ENCODE data around the gene PSMD14. TPM values are rescaled to one million over a fixed set of nuclear protein-coding genes. Genes with fewer than 3 reads are reported as not detected.
A peak's percentile ranks its signal among the peaks of the same experiment; 100 is the strongest.
"Not testable (repeated sequence)": the region's sequence is repeated elsewhere in the genome, so short reads cannot be mapped to it uniquely, and the experiment has no call there.

Gene PSMD14
- total RNA-seq, 2 experiments from 2014 or later: 68.3 to 72.2 TPM

DNA sequence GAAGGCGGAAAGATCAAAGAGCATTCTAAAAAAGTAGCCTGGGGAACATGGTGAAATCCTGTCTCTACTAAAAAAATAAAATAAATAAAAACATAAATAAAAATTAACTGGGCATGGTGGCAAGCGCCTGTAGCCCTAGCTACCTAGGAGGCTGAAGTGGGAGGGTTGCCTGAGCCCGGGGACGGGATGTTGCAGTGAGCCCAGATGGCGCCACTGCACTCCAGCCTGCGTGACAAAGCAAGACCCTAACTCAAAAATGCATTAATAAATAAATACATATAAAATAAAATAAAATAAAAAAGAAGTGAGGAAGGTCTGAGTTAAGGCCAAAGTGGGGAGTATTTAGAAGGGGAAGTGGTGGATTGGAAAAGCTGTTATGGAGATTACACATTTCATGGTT is 1.3 kb upstream of the PSMD14 start:
- H3K4me3 Mint-ChIP-seq: peak overlapping the region; percentile 85
- ATAC-seq: no peak
- ChIA-PET POLR2A (interaction anchor here (1.3 to 2.0 kb wide), 2 partner anchors 15 to 146 kb away, joined by 3 to 9 read pairs; partner anchors contain the start of gene TANK), CTCF (interaction anchor here (1.6 kb wide), 1 partner anchor 33 kb away, joined by 6 read pairs; no protein-coding TSS in a partner anchor)
- peaks cover 8% of the 10 kb centered on the region for H3K27me3 Mint-ChIP-seq (ENCODE audit: low read depth)
- DNase-seq: no peak
- H3K27ac Mint-ChIP-seq: no peak overlapping the region
- H3K9me3 Mint-ChIP-seq (ENCODE audit: insufficient read depth): peaks cover 9% of the 10 kb centered on the region
- H3K4me1 Mint-ChIP-seq (ENCODE audit: low read depth): peaks cover 29% of the 10 kb centered on the region
- H3K36me3 Mint-ChIP-seq (ENCODE audit: low read depth): peaks cover 18% of the 10 kb centered on the region

DNA sequence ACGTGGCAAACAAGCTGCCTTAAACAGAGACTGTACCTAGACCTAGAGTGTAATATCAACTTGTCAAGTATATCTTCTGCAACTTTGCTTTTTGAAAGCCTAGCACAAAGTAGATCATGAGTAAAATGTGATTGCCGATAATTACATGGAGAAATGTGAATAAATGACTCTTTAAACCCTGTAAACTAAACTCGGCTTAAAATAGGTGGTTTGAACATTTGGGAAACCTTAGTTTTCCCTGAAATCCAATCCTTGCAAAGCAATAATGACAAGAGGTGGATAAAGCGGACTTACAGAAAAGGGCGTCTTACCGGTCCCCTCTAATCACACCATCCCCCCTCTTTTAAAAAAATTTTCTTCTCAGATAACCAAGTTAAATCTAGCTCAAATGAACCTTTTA is 549 bp upstream of the PSMD14 start:
- Mint-ChIP-seq H3K9me3 (ENCODE audit: insufficient read depth) (peaks cover 9% of the 10 kb centered on the region), H3K27me3 (ENCODE audit: low read depth) (peaks cover 5% of the 10 kb centered on the region), H3K4me3 (peak overlapping the region; percentile 85), H3K27ac (peak overlapping the region; percentile 95), H3K4me1 (ENCODE audit: low read depth) (peaks cover 32% of the 10 kb centered on the region), H3K36me3 (ENCODE audit: low read depth) (peaks cover 21% of the 10 kb centered on the region)
- DNase-seq (no peak), ATAC-seq (no peak)
- CTCF ChIA-PET: interaction anchor here (0.6 to 1.6 kb wide), 7 partner anchors 9 to 244 kb away, joined by 3 to 6 read pairs (median 3); no protein-coding TSS in a partner anchor
- POLR2A ChIA-PET: interaction anchor here (0.6 to 2.0 kb wide), 21 partner anchors 9 to 985 kb away, joined by 3 to 9 read pairs (median 3); partner anchors contain the start of gene DPP4

DNA sequence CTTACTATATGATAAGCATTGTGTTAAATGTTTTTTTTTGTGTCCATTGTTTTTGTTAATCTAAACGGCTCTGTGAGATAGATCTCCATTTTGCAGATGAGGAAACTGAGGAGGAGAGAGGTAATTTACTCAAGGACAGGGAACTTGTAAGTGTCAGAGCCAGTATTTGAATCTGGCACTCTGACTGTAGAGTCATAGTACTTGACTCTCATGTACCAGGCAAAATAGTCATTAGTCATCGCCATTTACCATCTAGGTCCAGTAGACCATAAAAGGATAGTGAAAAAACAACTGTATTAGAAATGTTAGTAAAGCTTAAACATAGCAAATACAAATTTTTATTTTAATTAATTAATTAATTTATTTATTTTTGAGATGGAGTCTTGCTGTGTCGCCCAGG is 4.8 kb downstream of the PSMD14 start:
- peaks cover 36% of the 10 kb centered on the region for H3K4me1 Mint-ChIP-seq (ENCODE audit: low read depth)
- H3K9me3 Mint-ChIP-seq (ENCODE audit: insufficient read depth): no peaks in the 10 kb centered on the region
- DNase-seq (no peak), ATAC-seq (no peak)
- H3K36me3 Mint-ChIP-seq (ENCODE audit: low read depth): peaks cover 36% of the 10 kb centered on the region
- ChIA-PET CTCF (no interaction called here), POLR2A (interaction anchor here (0.6 kb wide), 1 partner anchor 761 kb away, joined by 3 read pairs; the partner anchor contains the start of gene DPP4)
- no peak overlapping the region for H3K4me3 Mint-ChIP-seq
- H3K27me3 Mint-ChIP-seq (ENCODE audit: low read depth): no peaks in the 10 kb centered on the region
- H3K27ac Mint-ChIP-seq: no peak overlapping the region

DNA sequence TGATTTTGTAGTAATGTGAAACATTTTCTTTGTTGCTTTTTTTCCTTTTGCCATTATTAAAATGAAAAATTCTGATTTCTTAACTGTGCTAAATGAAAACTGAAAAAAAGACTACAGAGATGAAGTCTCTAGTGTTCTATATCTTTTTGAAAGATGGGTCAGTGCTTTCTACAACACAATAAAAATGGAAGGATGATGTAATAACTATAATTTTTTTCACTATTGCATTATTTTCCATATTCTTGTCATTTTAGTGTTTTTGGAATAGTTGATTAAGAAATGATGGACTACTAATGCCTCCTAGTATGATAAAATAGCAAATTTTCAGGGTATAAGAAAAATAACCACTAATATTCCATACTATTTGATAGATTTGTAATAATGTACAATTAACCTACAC is 7.2 kb downstream of the PSMD14 start:
- DNase-seq (no peak), ATAC-seq (no peak)
- Mint-ChIP-seq H3K27me3 (ENCODE audit: low read depth) (no peaks in the 10 kb centered on the region), H3K4me1 (ENCODE audit: low read depth) (peaks cover 25% of the 10 kb centered on the region), H3K27ac (no peak overlapping the region), H3K36me3 (ENCODE audit: low read depth) (peaks cover 41% of the 10 kb centered on the region), H3K4me3 (no peak overlapping the region), H3K9me3 (ENCODE audit: insufficient read depth) (no peaks in the 10 kb centered on the region)
- ChIA-PET CTCF (no interaction called here), POLR2A (no interaction called here)

DNA sequence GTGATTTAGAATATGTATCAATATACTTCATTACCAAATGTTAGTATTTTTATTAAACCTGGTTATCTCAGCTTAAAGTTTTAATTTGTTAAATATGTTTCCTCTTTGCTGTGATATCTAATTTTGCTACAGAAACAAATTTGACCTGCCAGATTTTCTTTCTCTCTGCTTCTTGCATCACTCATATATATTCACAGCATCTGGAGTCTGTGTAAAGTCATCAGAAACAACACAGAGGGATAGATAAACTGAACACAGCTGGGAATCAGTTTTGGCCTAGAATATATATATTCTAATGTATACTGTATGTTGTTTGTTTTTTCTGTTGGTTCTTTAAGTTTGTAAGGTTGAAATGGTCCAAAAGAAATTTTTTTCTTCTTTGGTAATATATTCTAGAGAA is 8.5 kb downstream of the PSMD14 start:
- no peak for ATAC-seq
- H3K9me3 Mint-ChIP-seq (ENCODE audit: insufficient read depth): no peaks in the 10 kb centered on the region
- ChIA-PET CTCF (interaction anchor here (0.8 kb wide), 1 partner anchor 9 kb away, joined by 3 read pairs; the partner anchor contains the start of gene PSMD14), POLR2A (interaction anchor here (1.2 kb wide), 1 partner anchor 9 kb away, joined by 7 read pairs; the partner anchor contains the start of gene PSMD14)
- H3K27ac Mint-ChIP-seq: no peak overlapping the region
- no peaks in the 10 kb centered on the region for H3K27me3 Mint-ChIP-seq (ENCODE audit: low read depth)
- DNase-seq: no peak
- H3K4me3 Mint-ChIP-seq: no peak overlapping the region
- H3K36me3 Mint-ChIP-seq (ENCODE audit: low read depth): peaks cover 44% of the 10 kb centered on the region
- peaks cover 19% of the 10 kb centered on the region for H3K4me1 Mint-ChIP-seq (ENCODE audit: low read depth)

DNA sequence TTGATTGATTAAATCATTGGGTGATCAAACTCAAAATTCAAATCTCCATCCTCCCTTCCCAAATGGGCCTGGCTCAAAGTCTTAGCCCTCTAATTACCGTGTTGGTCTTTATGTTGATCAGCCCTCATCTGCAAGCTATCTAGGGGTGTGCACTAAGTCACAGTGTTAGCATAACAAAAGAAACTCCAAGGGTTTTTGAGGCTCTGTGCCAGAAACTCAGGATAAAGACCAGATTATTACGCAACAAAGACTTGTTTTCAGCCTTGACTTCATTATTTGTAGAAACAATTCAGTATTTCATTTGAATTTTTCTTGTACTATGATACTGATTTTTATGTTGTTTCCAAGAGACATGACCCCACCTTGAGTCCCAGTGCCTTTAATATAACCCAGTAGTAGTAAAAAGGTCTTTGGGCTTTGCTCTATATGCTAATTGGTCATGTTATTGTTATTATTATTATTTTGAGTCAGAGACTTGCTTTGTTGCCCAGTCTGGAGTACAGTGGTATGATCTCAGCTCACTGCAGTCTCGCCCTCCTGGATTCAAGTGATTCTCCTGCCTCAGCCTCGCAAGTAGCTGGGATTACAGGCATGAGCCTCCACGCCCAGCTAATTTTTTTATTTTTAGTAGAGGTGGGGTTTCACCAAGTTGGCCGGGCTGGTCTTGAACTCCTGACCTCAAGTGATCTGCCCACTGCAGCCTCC is 13.9 kb downstream of the PSMD14 start:
- CTCF ChIA-PET: interaction anchor here (1.1 kb wide), 1 partner anchor 37 kb away, joined by 3 read pairs; no protein-coding TSS in a partner anchor
- Mint-ChIP-seq H3K9me3 (ENCODE audit: insufficient read depth) (no peaks in the 10 kb centered on the region), H3K36me3 (ENCODE audit: low read depth) (peaks cover 56% of the 10 kb centered on the region), H3K4me3 (no peak overlapping the region), H3K27me3 (ENCODE audit: low read depth) (no peaks in the 10 kb centered on the region), H3K27ac (no peak overlapping the region), H3K4me1 (ENCODE audit: low read depth) (peaks cover 2% of the 10 kb centered on the region)
- DNase-seq (no peak), ATAC-seq (no peak)
- POLR2A ChIA-PET: interaction anchor here (1.5 kb wide), 1 partner anchor 15 kb away, joined by 9 read pairs; the partner anchor contains the start of gene PSMD14

DNA sequence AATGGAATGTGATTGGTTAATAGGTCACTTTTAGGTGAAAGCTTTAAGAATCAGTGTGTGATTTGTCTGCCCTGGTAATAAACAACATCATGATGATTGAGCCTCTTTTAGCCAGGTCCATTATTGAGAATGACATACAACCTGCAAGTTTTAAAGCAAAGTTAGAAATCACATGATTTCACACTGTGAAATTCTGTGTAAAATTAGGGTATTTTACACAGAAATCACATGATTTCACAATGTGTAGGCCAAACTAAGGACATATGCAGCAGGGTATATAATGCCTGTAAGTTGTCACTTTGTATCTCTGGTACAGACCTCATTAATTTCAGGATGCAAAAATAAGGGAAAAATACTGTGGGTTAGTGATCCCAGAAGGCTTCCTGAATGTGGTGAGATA is 16.7 kb downstream of the PSMD14 start:
- no peak for ATAC-seq
- Mint-ChIP-seq H3K4me1 (ENCODE audit: low read depth) (peaks cover 2% of the 10 kb centered on the region), H3K9me3 (ENCODE audit: insufficient read depth) (no peaks in the 10 kb centered on the region), H3K27ac (no peak overlapping the region), H3K4me3 (no peak overlapping the region), H3K27me3 (ENCODE audit: low read depth) (no peaks in the 10 kb centered on the region), H3K36me3 (ENCODE audit: low read depth) (peaks cover 51% of the 10 kb centered on the region)
- CTCF ChIA-PET: no interaction called here
- POLR2A ChIA-PET: no interaction called here
- no peak for DNase-seq

DNA sequence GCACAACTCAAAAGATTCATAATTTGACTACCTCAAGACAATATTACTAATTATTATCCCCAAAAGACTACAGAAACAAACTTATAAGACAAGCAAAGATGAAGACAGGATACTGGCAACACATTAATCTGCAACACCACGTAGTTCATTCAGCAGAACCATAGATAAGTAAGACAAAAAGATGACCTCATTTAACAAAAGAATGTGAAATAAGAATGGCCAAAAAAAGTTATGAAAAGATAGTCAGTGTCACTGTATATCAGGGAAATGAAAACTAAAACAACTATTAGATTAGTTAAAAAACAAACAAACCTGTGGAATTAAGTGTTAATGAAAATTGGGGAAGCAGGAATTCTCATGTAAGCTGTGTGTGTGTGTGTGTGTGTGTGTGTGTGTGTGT is 19.4 kb downstream of the PSMD14 start:
- H3K36me3 Mint-ChIP-seq (ENCODE audit: low read depth): peaks cover 41% of the 10 kb centered on the region
- DNase-seq (no peak), ATAC-seq (no peak)
- ChIA-PET POLR2A (interaction anchor here (0.5 to 1.2 kb wide), 2 partner anchors 19 to 746 kb away, joined by 3 to 5 read pairs; partner anchors contain the start of genes DPP4 and PSMD14), CTCF (no interaction called here)
- H3K27ac Mint-ChIP-seq: no peak overlapping the region
- no peaks in the 10 kb centered on the region for H3K9me3 Mint-ChIP-seq (ENCODE audit: insufficient read depth)
- no peaks in the 10 kb centered on the region for H3K27me3 Mint-ChIP-seq (ENCODE audit: low read depth)
- peaks cover 2% of the 10 kb centered on the region for H3K4me1 Mint-ChIP-seq (ENCODE audit: low read depth)
- H3K4me3 Mint-ChIP-seq: no peak overlapping the region

DNA sequence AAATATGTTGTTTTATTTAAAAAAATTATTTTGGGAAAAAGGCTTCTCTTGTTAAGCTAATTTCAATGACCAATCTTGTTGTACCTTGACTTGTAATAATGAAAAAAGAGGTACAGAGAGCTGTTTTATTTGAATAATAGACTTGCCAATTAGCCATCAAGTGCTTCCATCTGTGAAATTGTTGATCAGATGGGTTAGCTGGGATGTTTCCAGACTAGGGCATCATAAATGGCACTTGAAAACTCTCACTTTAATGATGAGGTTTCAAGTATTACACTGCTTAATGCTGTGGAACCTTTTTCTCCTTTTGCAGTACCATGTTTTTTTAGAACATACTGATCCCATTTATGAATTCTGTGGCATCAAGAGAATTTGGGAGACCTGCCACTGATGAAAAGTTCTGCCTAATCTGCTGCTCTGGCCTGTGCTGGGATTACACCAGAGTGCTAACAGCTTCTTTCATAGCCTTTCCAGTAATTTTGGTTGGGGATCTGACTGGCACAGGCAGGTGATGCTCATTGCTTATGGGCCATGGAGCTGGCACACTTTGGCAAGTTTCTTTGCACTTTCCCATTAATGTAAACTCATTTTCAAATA is 24.2 kb downstream of the PSMD14 start:
- ATAC-seq (no peak), DNase-seq (no peak)
- H3K4me1 Mint-ChIP-seq (ENCODE audit: low read depth): peaks cover 2% of the 10 kb centered on the region
- no peaks in the 10 kb centered on the region for H3K27me3 Mint-ChIP-seq (ENCODE audit: low read depth)
- H3K4me3 Mint-ChIP-seq: no peak overlapping the region
- POLR2A ChIA-PET: interaction anchor here (1.0 kb wide), 1 partner anchor 24 kb away, joined by 3 read pairs; the partner anchor contains the start of gene PSMD14
- H3K36me3 Mint-ChIP-seq (ENCODE audit: low read depth): peaks cover 17% of the 10 kb centered on the region
- no peak overlapping the region for H3K27ac Mint-ChIP-seq
- H3K9me3 Mint-ChIP-seq (ENCODE audit: insufficient read depth): no peaks in the 10 kb centered on the region
- CTCF ChIA-PET: no interaction called here

DNA sequence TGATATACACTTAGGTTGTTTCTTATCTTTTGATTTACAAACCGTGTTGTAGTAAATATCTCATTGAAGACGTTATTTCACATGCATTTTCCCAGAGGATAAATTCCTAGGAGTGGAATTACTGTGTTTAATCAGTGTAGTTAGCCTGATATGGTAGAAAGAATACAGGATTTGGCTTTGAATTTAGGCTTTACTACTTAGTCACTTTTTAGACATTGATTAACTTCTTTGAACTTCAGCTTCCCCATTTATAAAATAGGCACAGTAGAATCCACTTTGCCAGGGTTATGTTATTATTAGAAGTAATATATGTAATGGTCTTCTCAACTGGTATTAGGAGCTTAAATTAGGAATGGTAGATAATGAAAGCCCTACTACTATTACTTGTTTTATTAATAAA is 27.4 kb downstream of the PSMD14 start:
- no peaks in the 10 kb centered on the region for H3K27me3 Mint-ChIP-seq (ENCODE audit: low read depth)
- peaks cover 25% of the 10 kb centered on the region for H3K36me3 Mint-ChIP-seq (ENCODE audit: low read depth)
- no peak for DNase-seq
- ChIA-PET POLR2A (no interaction called here), CTCF (no interaction called here)
- no peak for ATAC-seq
- no peaks in the 10 kb centered on the region for H3K4me1 Mint-ChIP-seq (ENCODE audit: low read depth)
- H3K9me3 Mint-ChIP-seq (ENCODE audit: insufficient read depth): no peaks in the 10 kb centered on the region
- H3K27ac Mint-ChIP-seq: no peak overlapping the region
- H3K4me3 Mint-ChIP-seq: no peak overlapping the region

DNA sequence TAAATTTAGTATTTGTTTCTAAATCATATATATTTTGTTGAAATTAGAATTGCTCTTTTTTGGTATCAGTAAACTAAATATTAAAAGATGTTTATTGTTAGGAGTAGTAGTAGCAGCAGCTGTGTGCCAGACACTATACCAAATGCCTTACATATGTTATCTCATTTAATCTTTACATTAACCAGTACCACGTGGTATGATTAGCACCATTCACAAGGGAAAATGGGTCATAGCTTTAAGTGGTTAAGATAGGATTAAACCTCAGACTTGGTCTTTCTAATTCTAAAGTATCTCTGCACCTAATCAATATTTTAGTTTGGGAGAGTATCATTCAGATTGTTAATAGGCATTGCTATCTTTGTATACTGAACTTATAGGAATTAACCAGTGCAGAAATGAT is 29.0 kb downstream of the PSMD14 start:
- ATAC-seq (no peak), DNase-seq (no peak)
- H3K27me3 Mint-ChIP-seq (ENCODE audit: low read depth): no peaks in the 10 kb centered on the region
- no peaks in the 10 kb centered on the region for H3K4me1 Mint-ChIP-seq (ENCODE audit: low read depth)
- ChIA-PET POLR2A (no interaction called here), CTCF (no interaction called here)
- H3K27ac Mint-ChIP-seq: no peak overlapping the region
- H3K36me3 Mint-ChIP-seq (ENCODE audit: low read depth): peaks cover 31% of the 10 kb centered on the region
- no peaks in the 10 kb centered on the region for H3K9me3 Mint-ChIP-seq (ENCODE audit: insufficient read depth)
- no peak overlapping the region for H3K4me3 Mint-ChIP-seq

DNA sequence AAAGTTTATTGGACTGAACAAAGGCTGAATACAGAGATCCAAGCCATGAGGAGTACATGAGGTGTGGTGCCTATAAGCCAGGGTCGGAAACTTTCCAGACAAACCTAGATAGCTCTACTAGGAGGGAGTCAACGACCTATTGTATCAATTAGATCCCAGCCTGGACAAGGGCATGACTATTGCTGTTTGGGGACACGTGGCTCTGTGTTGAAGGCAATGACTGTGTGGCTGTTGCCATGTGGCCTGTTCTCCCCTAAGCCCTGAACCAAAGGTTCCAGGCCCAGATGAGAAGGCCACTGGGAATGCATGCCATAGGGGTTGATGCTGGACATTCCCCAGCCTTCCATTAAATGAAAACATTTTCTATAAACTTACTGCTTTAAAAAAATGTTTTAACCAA is 31.3 kb downstream of the PSMD14 start:
- POLR2A ChIA-PET; CTCF ChIA-PET; H3K4me3 Mint-ChIP-seq; H3K27ac Mint-ChIP-seq; ATAC-seq; H3K4me1 Mint-ChIP-seq (ENCODE audit: low read depth); H3K27me3 Mint-ChIP-seq (ENCODE audit: low read depth); H3K9me3 Mint-ChIP-seq (ENCODE audit: insufficient read depth); DNase-seq: not testable (repeated sequence)
- peaks cover 33% of the 10 kb centered on the region for H3K36me3 Mint-ChIP-seq (ENCODE audit: low read depth)

Measured in activated CD8-positive, alpha-beta T cell treated with anti-CD3 and anti-CD28 coated beads, Interleukin-2, amount 10 ng/mL, durations not matched to agents 7 days and 5 days (primary cell).